SU-DHL-6 (cell line): ENCODE measurements around the gene DYNC1I2.

ENCODE experiments used
- EZH2phosphoT487 ChIP-seq: fragments of 200-600 bp; sonication (generic), shearing (Covaris generic); conservative IDR thresholded peaks from 2 replicates; pipeline ENCODE4 v1.6.1; 2018; ENCODE audit warnings: mild to moderate bottlenecking, antibody characterized with exemption, low read length, moderate library complexity, mixed read lengths
- TF ChIP-seq, protein P1 (sequence below): fragments of 200-600 bp; sonication (generic); IDR thresholded peaks from one replicate; pipeline ENCODE4 v1.5.1; 2017; ENCODE audit warnings: antibody characterized with exemption, mild to moderate bottlenecking, low read length, moderate library complexity; ENCODE audit not compliant: insufficient read depth, poor library complexity, severe bottlenecking

- TF ChIP-seq, protein P1, sequence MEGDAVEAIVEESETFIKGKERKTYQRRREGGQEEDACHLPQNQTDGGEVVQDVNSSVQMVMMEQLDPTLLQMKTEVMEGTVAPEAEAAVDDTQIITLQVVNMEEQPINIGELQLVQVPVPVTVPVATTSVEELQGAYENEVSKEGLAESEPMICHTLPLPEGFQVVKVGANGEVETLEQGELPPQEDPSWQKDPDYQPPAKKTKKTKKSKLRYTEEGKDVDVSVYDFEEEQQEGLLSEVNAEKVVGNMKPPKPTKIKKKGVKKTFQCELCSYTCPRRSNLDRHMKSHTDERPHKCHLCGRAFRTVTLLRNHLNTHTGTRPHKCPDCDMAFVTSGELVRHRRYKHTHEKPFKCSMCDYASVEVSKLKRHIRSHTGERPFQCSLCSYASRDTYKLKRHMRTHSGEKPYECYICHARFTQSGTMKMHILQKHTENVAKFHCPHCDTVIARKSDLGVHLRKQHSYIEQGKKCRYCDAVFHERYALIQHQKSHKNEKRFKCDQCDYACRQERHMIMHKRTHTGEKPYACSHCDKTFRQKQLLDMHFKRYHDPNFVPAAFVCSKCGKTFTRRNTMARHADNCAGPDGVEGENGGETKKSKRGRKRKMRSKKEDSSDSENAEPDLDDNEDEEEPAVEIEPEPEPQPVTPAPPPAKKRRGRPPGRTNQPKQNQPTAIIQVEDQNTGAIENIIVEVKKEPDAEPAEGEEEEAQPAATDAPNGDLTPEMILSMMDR = no peak
- TF ChIP-seq EZH2phosphoT487 = no peak
Observed at GRCh38 chr2:171788316-171788993, 101.2 kb downstream of the DYNC1I2 start.
